ENCODE data around the gene ZNF665. TPM values are rescaled to one million over a fixed set of nuclear protein-coding genes. Genes with fewer than 3 reads are reported as not detected.

ZNF665 gene
- total and polyA plus RNA-seq, 8 donors, result 3.6 to 15.4 (median 10.1) TPM

- H3K4me1 ChIP-seq, result no peaks in the 10 kb centered on the region
- DNase-seq (peak in 1 of 4 donors; percentile 28), ATAC-seq (no peak)
- no peak overlapping the region for H3K4me3 ChIP-seq
- H3K27me3 ChIP-seq, result no peaks in the 10 kb centered on the region
- peaks cover 0 to 17% of the 10 kb centered on the region in 2 donors for H3K36me3 ChIP-seq
- intact Hi-C loops (cut with DNase I), result no loop called here
- H3K9me3 ChIP-seq, result peaks cover 0 to 91% of the 10 kb centered on the region in 2 donors
- TF ChIP-seq, protein P1, sequence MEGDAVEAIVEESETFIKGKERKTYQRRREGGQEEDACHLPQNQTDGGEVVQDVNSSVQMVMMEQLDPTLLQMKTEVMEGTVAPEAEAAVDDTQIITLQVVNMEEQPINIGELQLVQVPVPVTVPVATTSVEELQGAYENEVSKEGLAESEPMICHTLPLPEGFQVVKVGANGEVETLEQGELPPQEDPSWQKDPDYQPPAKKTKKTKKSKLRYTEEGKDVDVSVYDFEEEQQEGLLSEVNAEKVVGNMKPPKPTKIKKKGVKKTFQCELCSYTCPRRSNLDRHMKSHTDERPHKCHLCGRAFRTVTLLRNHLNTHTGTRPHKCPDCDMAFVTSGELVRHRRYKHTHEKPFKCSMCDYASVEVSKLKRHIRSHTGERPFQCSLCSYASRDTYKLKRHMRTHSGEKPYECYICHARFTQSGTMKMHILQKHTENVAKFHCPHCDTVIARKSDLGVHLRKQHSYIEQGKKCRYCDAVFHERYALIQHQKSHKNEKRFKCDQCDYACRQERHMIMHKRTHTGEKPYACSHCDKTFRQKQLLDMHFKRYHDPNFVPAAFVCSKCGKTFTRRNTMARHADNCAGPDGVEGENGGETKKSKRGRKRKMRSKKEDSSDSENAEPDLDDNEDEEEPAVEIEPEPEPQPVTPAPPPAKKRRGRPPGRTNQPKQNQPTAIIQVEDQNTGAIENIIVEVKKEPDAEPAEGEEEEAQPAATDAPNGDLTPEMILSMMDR (IDR thresholded peaks at IDR 0.05), result no peak
- H3K27ac ChIP-seq, result no peak overlapping the region
These were observed 20.3 kb downstream of the ZNF665 start for GRCh38 chr19:53172889-53173288.

DNA sequence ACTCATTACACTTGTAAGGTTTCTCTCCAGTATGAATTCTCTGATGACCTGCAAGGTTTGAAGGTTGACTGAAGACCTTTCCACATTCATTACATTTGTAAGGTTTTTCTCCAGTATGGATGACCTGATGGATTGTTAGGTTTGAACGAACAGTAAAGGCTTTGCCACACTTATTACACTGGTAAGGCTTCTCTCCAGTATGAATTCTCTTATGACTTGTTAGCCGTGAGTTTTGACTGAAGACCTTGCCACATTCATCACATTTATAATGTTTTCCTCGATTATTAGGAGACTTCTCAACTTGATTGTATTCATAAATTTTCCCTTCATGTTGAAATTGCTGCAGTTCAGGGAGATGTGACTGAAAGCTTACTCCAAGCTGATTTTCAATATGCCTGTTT lies 27.5 kb downstream of the ZNF665 start:
- H3K9me3 ChIP-seq, result peaks cover 0 to 90% of the 10 kb centered on the region in 2 donors
- ATAC-seq (no peak), DNase-seq (no peak)
- peaks cover 0 to 20% of the 10 kb centered on the region in 2 donors for H3K36me3 ChIP-seq
- no peaks in the 10 kb centered on the region for H3K4me1 ChIP-seq
- H3K4me3 ChIP-seq, result no peak overlapping the region
- intact Hi-C loops (cut with DNase I), result no loop called here
- H3K27me3 ChIP-seq, result no peaks in the 10 kb centered on the region
- no peak overlapping the region for H3K27ac ChIP-seq
- TF ChIP-seq, protein P1 (IDR thresholded peaks at IDR 0.05), result no peak

GRCh38 chr19:53161123-53161522 lies 32.0 kb downstream of the ZNF665 start:
- intact Hi-C loops (cut with DNase I), result no loop called here
- Histone ChIP-seq H3K4me1 (peaks cover 0 to 19% of the 10 kb centered on the region in 2 donors), H3K27me3 (no peaks in the 10 kb centered on the region), H3K27ac (no peak overlapping the region), H3K9me3 (peaks cover 0 to 63% of the 10 kb centered on the region in 2 donors), H3K36me3 (peaks cover 0 to 20% of the 10 kb centered on the region in 2 donors), H3K4me3 (no peak overlapping the region)
- TF ChIP-seq, protein P1 (IDR thresholded peaks at IDR 0.05), result no peak
- DNase-seq (no peak), ATAC-seq (no peak)

DNA sequence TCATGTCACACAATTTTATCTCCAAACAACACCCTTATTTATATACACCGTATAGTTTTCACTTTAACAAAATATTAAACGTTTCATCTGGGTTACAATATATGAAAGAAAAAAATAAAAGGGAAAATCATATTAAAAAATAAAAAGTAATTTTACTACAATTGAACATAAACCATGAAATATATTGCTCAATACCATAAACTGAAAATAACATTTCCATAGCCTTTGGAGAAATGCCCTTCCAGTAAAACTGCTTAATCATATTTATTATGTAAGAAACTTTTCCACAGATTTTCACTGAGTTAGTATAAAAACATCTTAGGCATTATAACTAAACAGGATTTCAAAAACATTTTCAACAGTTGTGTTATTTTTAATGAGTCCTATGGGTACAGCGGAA lies 32.8 kb downstream of the ZNF665 start:
- Histone ChIP-seq H3K9me3 (peaks cover 0 to 58% of the 10 kb centered on the region in 2 donors), H3K36me3 (peaks cover 0 to 14% of the 10 kb centered on the region in 2 donors), H3K4me3 (no peak overlapping the region), H3K27me3 (no peaks in the 10 kb centered on the region), H3K4me1 (peaks cover 0 to 19% of the 10 kb centered on the region in 2 donors), H3K27ac (no peak overlapping the region)
- DNase-seq, result no peak
- TF ChIP-seq, protein P1 (IDR thresholded peaks at IDR 0.05), result no peak
- ATAC-seq, result no peak
- intact Hi-C loops (cut with DNase I), result no loop called here

- peaks cover 0 to 19% of the 10 kb centered on the region in 2 donors for H3K4me1 ChIP-seq
- H3K4me3 ChIP-seq, result peak overlapping the region; percentile 64
- H3K36me3 ChIP-seq, result peaks cover 0 to 18% of the 10 kb centered on the region in 2 donors
- ATAC-seq, result peak; percentile 66
- H3K27me3 ChIP-seq, result no peaks in the 10 kb centered on the region
- TF ChIP-seq, protein P1 (IDR thresholded peaks at IDR 0.05), result no peak
- peak; percentile 19 to 84 (median 36) for DNase-seq
- H3K27ac ChIP-seq, result peak overlapping the region; percentile 39 to 69
- H3K9me3 ChIP-seq, result peaks cover 0 to 44% of the 10 kb centered on the region in 2 donors
- intact Hi-C loops (cut with DNase I), result no loop called here
These were observed 35.0 kb downstream of the ZNF665 start for GRCh38 chr19:53158119-53158656.

All from left lung (tissue), 10 donors.